PC-9 (cell line): ENCODE results near the gene ST7. TPM values are rescaled to one million over a fixed set of nuclear protein-coding genes. Genes with fewer than 3 reads are reported as not detected.

Experiments
- BruUV-seq: library from RNA; stranded (reverse); fragments of 400-500 nt; replicated peaks from 2 replicates; lab custom pipeline; 2021; lab: Mats Ljungman, UMichigan
- CTCF ChIA-PET: fragments of 300-600 bp; sonication (Branson Sonifier 250); formaldehyde crosslinking; loops from one replicate; lab custom pipeline; 2022; ENCODE audit warnings: antibody characterized with exemption; lab: Charles Lee
- POLR2A ChIA-PET: fragments of 300-600 bp; sonication (Branson Sonifier 250); formaldehyde crosslinking; loops from one replicate; lab custom pipeline; 2022; ENCODE audit warnings: antibody characterized with exemption; ENCODE audit not compliant: unreplicated experiment; lab: Charles Lee
- DNase-seq, 2 experiments: peaks; one replicate each; pipeline versions ENCODE4 v3.0.0 to v3.0.0-alpha.2; 2015 to 2022; ENCODE audit warnings: mixed read lengths in 1 of 2
- H2AFZ ChIP-seq: fragments of 200-600 bp; sonication (generic); 2 replicates; pipeline ENCODE4 v1.8.1; 2017; ENCODE audit warnings: antibody characterized with exemption
- H3F3A ChIP-seq: fragments of 200-600 bp; sonication (generic); 2 replicates; pipeline ENCODE4 v1.8.1; 2017; ENCODE audit warnings: antibody characterized with exemption, mild to moderate bottlenecking, low read depth; ENCODE audit not compliant: insufficient read depth
- H3K27ac ChIP-seq: fragments of 200-600 bp; sonication (generic); 2 replicates; pipeline ENCODE4 v1.6.1; 2016; ENCODE audit warnings: mixed run types
- H3K27me3 ChIP-seq: fragments of 200-600 bp; sonication (generic); 2 replicates; pipeline ENCODE4 v1.6.1; 2016; ENCODE audit warnings: low read depth, mixed run types; ENCODE audit not compliant: insufficient read depth
- H3K36me3 ChIP-seq: fragments of 200-600 bp; sonication (generic); 2 replicates; pipeline ENCODE4 v1.6.1; 2016; ENCODE audit warnings: low read depth, mixed run types
- H3K4me1 ChIP-seq: fragments of 200-600 bp; sonication (generic); replicated peaks from 2 replicates; pipeline ENCODE4 v1.6.1; 2016; ENCODE audit warnings: mixed run types; ENCODE audit not compliant: insufficient read depth
- H3K4me2 ChIP-seq: fragments of 200-600 bp; sonication (generic); 2 replicates; pipeline ENCODE4 v1.6.1; 2017; ENCODE audit warnings: mixed run types
- H3K4me3 ChIP-seq: fragments of 200-600 bp; sonication (generic); 2 replicates; pipeline ENCODE4 v1.6.1; 2016; ENCODE audit warnings: mixed run types
- H3K79me2 ChIP-seq: fragments of 200-600 bp; sonication (generic); 2 replicates; pipeline ENCODE4 v1.6.1; 2017; ENCODE audit warnings: low read depth, mixed run types
- H3K9me2 ChIP-seq: fragments of 200-600 bp; sonication (generic); 2 replicates; pipeline ENCODE4 v1.8.1; 2017; ENCODE audit warnings: mild to moderate bottlenecking; ENCODE audit not compliant: insufficient read depth
- H3K9me3 ChIP-seq: fragments of 200-600 bp; sonication (generic); 2 replicates; pipeline ENCODE4 v1.8.1; 2016; ENCODE audit warnings: low read depth; ENCODE audit not compliant: insufficient read depth
- H4K20me1 ChIP-seq: fragments of 200-600 bp; sonication (generic); 2 replicates; pipeline ENCODE4 v1.8.1; 2017; ENCODE audit not compliant: insufficient read depth
- CTCF ChIP-seq: fragments of 200-600 bp; sonication (generic); conservative IDR thresholded peaks from 2 replicates; pipeline ENCODE4 v1.6.1; 2017; ENCODE audit warnings: mixed run types, antibody characterized with exemption, mild to moderate bottlenecking, moderate library complexity
- EZH2 ChIP-seq: fragments of 200-600 bp; sonication (generic); IDR thresholded peaks from 2 replicates; pipeline ENCODE4 v1.8.0; 2017; ENCODE audit warnings: antibody characterized with exemption, low read depth
- intact Hi-C: fragments of 100-400 bp; cut with micrococcal nuclease; formaldehyde crosslinking; loops from one replicate; pipeline ENCODE4 v1.10.0; 2022; ENCODE audit not compliant: unreplicated experiment
- total RNA-seq: library from RNA; stranded (reverse); gene quantifications from 2 replicates; pipeline ENCODE4 v1.2.3, GENCODE V29; 2021

ST7 gene
- total RNA-seq, 1 experiment from 2014 or later: 25.8 TPM

- ChIA-PET POLR2A (no interaction called here), CTCF (interaction anchor here (0.6 kb wide), 1 partner anchor 642 kb away, joined by 3 read pairs; no protein-coding TSS in a partner anchor)
- H3K4me1 ChIP-seq: peaks cover 13% of the 10 kb centered on the region
- no peaks in the 10 kb centered on the region; the same call in 1 of the 2 replicates for H3K9me3 ChIP-seq
- no peaks in the 10 kb centered on the region for H4K20me1 ChIP-seq
- DNase-seq: no peak
- TF ChIP-seq EZH2: no peak
- TF ChIP-seq CTCF: no peak
- no peak overlapping the region for H3K27ac ChIP-seq
- no peak overlapping the region for H3K4me2 ChIP-seq
- H2AFZ ChIP-seq: no peak overlapping the region
- H3K4me3 ChIP-seq: no peak overlapping the region
- intact Hi-C loops: no loop called here
- 0 out of 2 replicates have a peak, but pooled peaks cover 8% of the 10 kb centered on the region for H3F3A ChIP-seq
- no TSS peak for BruUV-seq
- no peaks in the 10 kb centered on the region for H3K36me3 ChIP-seq
- H3K27me3 ChIP-seq: no peaks in the 10 kb centered on the region
- H3K9me2 ChIP-seq: no peaks in the 10 kb centered on the region
- H3K79me2 ChIP-seq: no peaks in the 10 kb centered on the region
Observed at GRCh38 chr7:117165656-117166055, 212.4 kb downstream of the ST7 start.

GRCh38 chr7:117169907-117170306 is 216.6 kb downstream of the ST7 start:
- Histone ChIP-seq H4K20me1 (no peaks in the 10 kb centered on the region), H3F3A (0 out of 2 replicates have a peak, but pooled peaks cover 8% of the 10 kb centered on the region), H3K4me1 (peaks cover 13% of the 10 kb centered on the region), H3K27me3 (no peaks in the 10 kb centered on the region), H3K4me3 (no peak overlapping the region), H3K79me2 (no peaks in the 10 kb centered on the region), H3K27ac (peak overlapping the region; percentile 44), H2AFZ (no peak overlapping the region), H3K36me3 (no peaks in the 10 kb centered on the region; the same call in 1 of the 2 replicates), H3K9me3 (no peaks in the 10 kb centered on the region), H3K9me2 (no peaks in the 10 kb centered on the region), H3K4me2 (peak overlapping the region; percentile 53)
- TF ChIP-seq CTCF (no peak), EZH2 (no peak)
- intact Hi-C loops: loop anchor here (2.0 kb wide), 1 partner anchor 37 kb away; no protein-coding TSS in a partner anchor
- POLR2A ChIA-PET: no interaction called here
- BruUV-seq: no TSS peak
- DNase-seq: peak; percentile 73
- CTCF ChIA-PET: no interaction called here

GRCh38 chr7:117171106-117171505 is 217.8 kb downstream of the ST7 start:
- intact Hi-C loops: loop anchor here (2.0 kb wide), 1 partner anchor 38 kb away; no protein-coding TSS in a partner anchor
- no peak for TF ChIP-seq EZH2
- no peak for TF ChIP-seq CTCF
- H3K4me2 ChIP-seq: no peak overlapping the region
- no peaks in the 10 kb centered on the region for H3K27me3 ChIP-seq
- H3K4me3 ChIP-seq: no peak overlapping the region
- no peaks in the 10 kb centered on the region for H3K79me2 ChIP-seq
- no peaks in the 10 kb centered on the region for H3K9me2 ChIP-seq
- H3K9me3 ChIP-seq: no peaks in the 10 kb centered on the region
- H4K20me1 ChIP-seq: no peaks in the 10 kb centered on the region
- no peaks in the 10 kb centered on the region; the same call in 1 of the 2 replicates for H3K36me3 ChIP-seq
- H3K27ac ChIP-seq: no peak overlapping the region
- CTCF ChIA-PET: interaction anchor here (0.5 kb wide), 1 partner anchor 75 kb away, joined by 9 read pairs; no protein-coding TSS in a partner anchor
- peaks cover 13% of the 10 kb centered on the region for H3K4me1 ChIP-seq
- no TSS peak for BruUV-seq
- POLR2A ChIA-PET: no interaction called here
- 0 out of 2 replicates have a peak, but pooled peaks cover 8% of the 10 kb centered on the region for H3F3A ChIP-seq
- H2AFZ ChIP-seq: no peak overlapping the region
- DNase-seq: no peak
